ENCODE results near the gene AK5.

DNA sequence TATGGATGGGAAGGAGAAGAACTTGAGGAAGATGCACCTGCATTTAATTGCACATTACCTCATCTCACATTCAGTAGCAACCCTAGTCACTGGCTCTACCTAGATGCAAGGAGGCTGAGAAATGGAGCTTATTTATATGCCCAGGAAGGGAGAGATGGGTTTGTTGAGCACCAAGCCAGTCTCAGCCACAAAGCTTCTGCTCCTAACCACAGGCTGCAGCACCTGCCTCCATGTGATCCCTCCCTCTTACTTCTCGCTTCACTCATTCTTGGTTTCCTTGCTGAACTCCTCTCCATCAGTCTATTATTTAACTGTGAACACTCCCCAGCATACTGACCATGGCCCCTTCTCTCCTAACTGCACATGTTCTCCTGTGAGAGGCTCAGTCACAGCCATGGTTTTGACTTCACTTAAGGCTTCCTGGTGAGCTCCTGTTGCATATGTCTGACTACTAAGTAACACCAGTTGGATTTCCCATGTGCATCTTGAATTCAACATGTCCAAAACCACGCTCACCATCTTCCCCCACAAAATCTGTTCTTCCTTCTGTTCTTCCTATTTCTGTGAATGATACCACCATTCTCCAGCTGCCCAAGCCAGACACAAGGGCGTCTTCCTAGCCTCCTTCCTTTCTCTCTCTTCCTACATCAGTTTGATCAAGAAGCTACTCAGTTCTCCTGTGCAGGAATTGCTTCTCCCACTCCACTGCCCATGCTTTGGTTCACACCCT, 139.8 kb downstream of the AK5 start:
- no peak for TF ChIP-seq EZH2 (IDR thresholded peaks at IDR 0.05; ENCODE audit: low read length)
- TF ChIP-seq, protein P1, sequence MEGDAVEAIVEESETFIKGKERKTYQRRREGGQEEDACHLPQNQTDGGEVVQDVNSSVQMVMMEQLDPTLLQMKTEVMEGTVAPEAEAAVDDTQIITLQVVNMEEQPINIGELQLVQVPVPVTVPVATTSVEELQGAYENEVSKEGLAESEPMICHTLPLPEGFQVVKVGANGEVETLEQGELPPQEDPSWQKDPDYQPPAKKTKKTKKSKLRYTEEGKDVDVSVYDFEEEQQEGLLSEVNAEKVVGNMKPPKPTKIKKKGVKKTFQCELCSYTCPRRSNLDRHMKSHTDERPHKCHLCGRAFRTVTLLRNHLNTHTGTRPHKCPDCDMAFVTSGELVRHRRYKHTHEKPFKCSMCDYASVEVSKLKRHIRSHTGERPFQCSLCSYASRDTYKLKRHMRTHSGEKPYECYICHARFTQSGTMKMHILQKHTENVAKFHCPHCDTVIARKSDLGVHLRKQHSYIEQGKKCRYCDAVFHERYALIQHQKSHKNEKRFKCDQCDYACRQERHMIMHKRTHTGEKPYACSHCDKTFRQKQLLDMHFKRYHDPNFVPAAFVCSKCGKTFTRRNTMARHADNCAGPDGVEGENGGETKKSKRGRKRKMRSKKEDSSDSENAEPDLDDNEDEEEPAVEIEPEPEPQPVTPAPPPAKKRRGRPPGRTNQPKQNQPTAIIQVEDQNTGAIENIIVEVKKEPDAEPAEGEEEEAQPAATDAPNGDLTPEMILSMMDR (optimal IDR thresholded peaks at IDR 0.05 in 1 of 3, IDR thresholded peaks at IDR 0.05 in 1 of 3, conservative IDR thresholded peaks at IDR 0.05 in 1 of 3; ENCODE audit: extremely low read depth in 1 of 3, insufficient read depth in 2 of 3, low read length in 3 of 3) = no peak
